ENCODE measurements around the gene TBC1D10A. TPM values are rescaled to one million over a fixed set of nuclear protein-coding genes. Genes with fewer than 3 reads are reported as not detected.
A peak's percentile ranks its signal among the peaks of the same experiment; 100 is the strongest.

The TBC1D10A gene
- total RNA-seq, 2 experiments from 2014 or later: 20.5 to 21.1 TPM

DNA sequence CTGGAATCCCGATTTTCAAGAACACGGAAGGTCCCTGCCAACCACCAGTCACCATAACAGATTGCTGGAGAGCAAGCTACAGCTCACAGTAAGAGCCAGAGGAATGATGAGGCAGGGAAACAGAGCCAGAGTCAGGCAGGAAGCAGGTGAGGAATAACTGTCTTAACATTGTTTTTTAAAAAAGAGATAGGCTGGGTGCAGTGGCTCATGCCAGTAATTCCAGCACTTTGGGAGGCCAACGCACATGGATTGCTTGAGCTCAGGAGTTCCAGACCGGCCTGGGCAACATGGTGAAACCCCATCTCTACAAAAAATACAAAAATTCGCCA, 24.0 kb downstream of the TBC1D10A start:
- POLR2A ChIA-PET: interaction anchor here (0.8 to 4.2 kb wide), 5 partner anchors 9 to 15 kb away, joined by 3 to 22 read pairs (median 5); no protein-coding TSS in a partner anchor
- TF ChIP-seq, protein P1, sequence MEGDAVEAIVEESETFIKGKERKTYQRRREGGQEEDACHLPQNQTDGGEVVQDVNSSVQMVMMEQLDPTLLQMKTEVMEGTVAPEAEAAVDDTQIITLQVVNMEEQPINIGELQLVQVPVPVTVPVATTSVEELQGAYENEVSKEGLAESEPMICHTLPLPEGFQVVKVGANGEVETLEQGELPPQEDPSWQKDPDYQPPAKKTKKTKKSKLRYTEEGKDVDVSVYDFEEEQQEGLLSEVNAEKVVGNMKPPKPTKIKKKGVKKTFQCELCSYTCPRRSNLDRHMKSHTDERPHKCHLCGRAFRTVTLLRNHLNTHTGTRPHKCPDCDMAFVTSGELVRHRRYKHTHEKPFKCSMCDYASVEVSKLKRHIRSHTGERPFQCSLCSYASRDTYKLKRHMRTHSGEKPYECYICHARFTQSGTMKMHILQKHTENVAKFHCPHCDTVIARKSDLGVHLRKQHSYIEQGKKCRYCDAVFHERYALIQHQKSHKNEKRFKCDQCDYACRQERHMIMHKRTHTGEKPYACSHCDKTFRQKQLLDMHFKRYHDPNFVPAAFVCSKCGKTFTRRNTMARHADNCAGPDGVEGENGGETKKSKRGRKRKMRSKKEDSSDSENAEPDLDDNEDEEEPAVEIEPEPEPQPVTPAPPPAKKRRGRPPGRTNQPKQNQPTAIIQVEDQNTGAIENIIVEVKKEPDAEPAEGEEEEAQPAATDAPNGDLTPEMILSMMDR (IDR thresholded peaks at IDR 0.05): no peak
- intact Hi-C loops (cut with micrococcal nuclease): no loop called here
- Mint-ChIP-seq H3K27me3 (no peaks in the 10 kb centered on the region), H3K36me3 (ENCODE audit: low read depth) (peaks cover 15% of the 10 kb centered on the region), H3K27ac (peak overlapping the region; percentile 90), H3K4me3 (peak overlapping the region; percentile 41), H3K9me3 (no peaks in the 10 kb centered on the region), H3K4me1 (ENCODE audit: low read depth) (peaks cover 87% of the 10 kb centered on the region)
- DNase-seq (no peak), ATAC-seq (no peak)
- CTCF ChIA-PET: interaction anchor here (0.6 to 9.5 kb wide), 6 partner anchors 13 to 87 kb away, joined by 3 to 81 read pairs (median 4); partner anchors contain the start of gene CASTOR1

DNA sequence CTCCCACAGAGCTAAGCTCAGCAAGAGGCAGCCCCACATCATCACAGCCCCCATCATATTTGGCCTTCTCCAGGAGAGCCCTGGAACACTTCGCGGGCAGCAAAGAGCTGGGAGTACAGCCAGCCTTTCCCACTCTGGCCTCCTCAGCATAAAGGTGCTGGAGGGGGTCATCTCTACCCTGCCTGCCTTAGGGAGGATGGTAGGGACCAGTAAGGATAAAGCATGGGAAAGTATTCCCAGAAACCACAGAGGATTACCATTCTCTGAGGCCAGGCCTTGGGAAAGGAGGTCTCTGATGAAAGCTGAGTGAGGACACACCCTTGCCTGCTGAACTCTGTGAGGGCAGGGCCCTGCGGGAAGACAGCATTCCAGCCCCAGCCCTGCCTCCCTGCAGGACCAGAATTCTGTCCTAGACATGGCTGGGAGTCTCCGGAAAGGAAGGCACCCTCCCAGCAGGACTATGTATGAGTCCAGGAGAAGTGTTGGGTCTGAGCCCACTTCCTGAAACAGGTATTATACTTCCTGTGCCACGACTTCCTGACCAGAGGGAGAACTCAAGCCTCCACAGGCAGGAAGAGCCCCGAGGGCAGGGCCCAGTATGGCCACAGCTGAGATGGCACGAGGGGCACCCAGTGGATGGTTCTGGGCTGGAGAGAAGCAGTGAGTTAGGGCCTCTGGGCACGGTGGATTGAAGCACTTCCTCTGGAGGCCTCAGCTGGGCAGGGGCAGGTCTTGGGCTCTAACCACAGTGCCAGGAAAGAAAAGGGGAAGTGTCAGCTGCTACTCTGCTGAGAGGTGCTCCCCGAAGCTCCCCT, 24.5 kb downstream of the TBC1D10A start:
- Mint-ChIP-seq H3K27ac (peak overlapping the region; percentile 90), H3K4me3 (peak overlapping the region; percentile 41), H3K36me3 (ENCODE audit: low read depth) (peaks cover 15% of the 10 kb centered on the region), H3K9me3 (no peaks in the 10 kb centered on the region), H3K4me1 (ENCODE audit: low read depth) (peaks cover 89% of the 10 kb centered on the region), H3K27me3 (no peaks in the 10 kb centered on the region)
- TF ChIP-seq, protein P1 (IDR thresholded peaks at IDR 0.05): no peak
- intact Hi-C loops (cut with micrococcal nuclease): no loop called here
- ATAC-seq (no peak), DNase-seq (no peak)
- ChIA-PET CTCF (interaction anchor here (0.6 to 9.5 kb wide), 7 partner anchors 13 to 88 kb away, joined by 3 to 81 read pairs (median 3); partner anchors contain the start of genes CASTOR1 and TBC1D10A), POLR2A (interaction anchor here (0.8 to 4.2 kb wide), 6 partner anchors 8 to 41 kb away, joined by 3 to 22 read pairs (median 3); no protein-coding TSS in a partner anchor)

DNA sequence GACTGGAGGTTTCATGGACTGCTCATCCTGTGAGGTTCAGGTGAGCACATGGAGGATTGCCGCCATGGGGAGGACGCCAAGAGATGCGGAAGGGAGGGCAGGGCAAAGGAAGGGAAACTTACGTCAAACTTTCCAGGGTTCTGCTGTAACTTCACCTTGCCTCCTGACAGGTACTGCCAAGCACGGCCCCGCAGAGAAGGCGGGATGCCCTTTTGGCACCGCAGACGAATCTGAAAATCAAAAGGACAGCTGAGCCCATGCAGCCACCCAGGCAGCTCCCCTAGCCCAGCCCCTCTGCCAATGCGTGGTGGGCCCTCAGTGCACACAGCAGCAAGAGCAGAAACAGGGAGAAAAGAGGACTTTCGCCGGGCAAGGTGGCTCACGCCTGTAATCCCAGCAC, 27.4 kb downstream of the TBC1D10A start:
- CTCF ChIA-PET: interaction anchor here (5.7 to 19.3 kb wide), 2 partner anchors 11 to 90 kb away, joined by 31 to 472 read pairs; partner anchors contain the start of genes CASTOR1, RNF215 and SEC14L2
- peaks cover 15% of the 10 kb centered on the region for H3K36me3 Mint-ChIP-seq (ENCODE audit: low read depth)
- no peaks in the 10 kb centered on the region for H3K9me3 Mint-ChIP-seq
- TF ChIP-seq, protein P1 (IDR thresholded peaks at IDR 0.05): no peak
- H3K27ac Mint-ChIP-seq: no peak overlapping the region
- intact Hi-C loops (cut with micrococcal nuclease): no loop called here
- H3K4me3 Mint-ChIP-seq: no peak overlapping the region
- ATAC-seq (no peak), DNase-seq (no peak)
- POLR2A ChIA-PET: interaction anchor here (0.6 to 1.3 kb wide), 3 partner anchors 9 to 418 kb away, joined by 3 to 5 read pairs (median 4); no protein-coding TSS in a partner anchor
- no peaks in the 10 kb centered on the region for H3K27me3 Mint-ChIP-seq
- peaks cover 80% of the 10 kb centered on the region for H3K4me1 Mint-ChIP-seq (ENCODE audit: low read depth)

DNA sequence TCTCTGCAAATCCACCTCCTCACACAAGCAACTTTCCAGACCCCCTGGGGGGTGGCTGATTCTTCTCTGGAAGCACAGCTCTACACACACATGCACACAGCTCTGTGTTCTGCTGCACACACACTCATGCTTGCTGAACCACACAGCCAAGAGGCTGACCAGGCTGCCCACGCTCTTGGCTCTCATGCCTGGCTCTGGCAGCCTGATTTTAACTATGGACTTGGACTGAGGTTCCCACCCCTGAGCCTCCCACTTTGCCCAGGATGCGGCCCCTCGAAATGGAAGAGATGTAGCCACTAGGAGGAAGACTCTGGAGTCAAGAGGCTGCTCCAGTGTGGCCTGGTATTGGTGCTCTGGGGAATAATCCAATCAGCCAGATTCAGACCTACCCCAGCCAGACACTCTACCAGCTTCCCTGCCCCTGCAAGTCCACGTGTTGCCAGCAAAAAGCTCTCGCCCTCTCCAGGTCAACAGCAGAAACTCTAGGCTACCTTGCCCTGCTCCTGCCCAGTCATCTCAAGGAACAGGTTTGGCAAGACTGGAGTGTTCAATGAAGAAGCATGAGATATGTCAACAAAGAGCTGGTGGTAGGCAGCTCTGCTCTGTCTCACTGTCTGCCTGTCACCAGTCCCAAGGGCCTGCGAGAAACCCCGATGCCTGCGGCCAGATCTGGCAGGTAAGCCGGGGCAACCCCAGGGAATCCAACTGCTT, 28.6 kb downstream of the TBC1D10A start:
- H3K27me3 Mint-ChIP-seq: no peaks in the 10 kb centered on the region
- ChIA-PET CTCF (interaction anchor here (5.7 to 19.3 kb wide), 2 partner anchors 9 to 92 kb away, joined by 31 to 472 read pairs; partner anchors contain the start of genes CASTOR1, RNF215 and SEC14L2), POLR2A (interaction anchor here (1.1 to 2.5 kb wide), 4 partner anchors 8 to 27 kb away, joined by 3 to 7 read pairs (median 4); partner anchors contain the start of gene CASTOR1)
- ATAC-seq: no peak
- no peak overlapping the region for H3K4me3 Mint-ChIP-seq
- peaks cover 15% of the 10 kb centered on the region for H3K36me3 Mint-ChIP-seq (ENCODE audit: low read depth)
- peak overlapping the region; percentile 51 for H3K27ac Mint-ChIP-seq
- DNase-seq: no peak
- TF ChIP-seq, protein P1 (IDR thresholded peaks at IDR 0.05): no peak
- H3K9me3 Mint-ChIP-seq: no peaks in the 10 kb centered on the region
- peaks cover 68% of the 10 kb centered on the region for H3K4me1 Mint-ChIP-seq (ENCODE audit: low read depth)
- intact Hi-C loops (cut with micrococcal nuclease): no loop called here
